Activated CD8-positive, alpha-beta memory T cell treated with anti-CD3 and anti-CD28 coated beads, Interleukin-2, amount 10 ng/mL, durations not matched to agents 7 days and 5 days (primary cell): ENCODE measurements around the gene TEN1. TPM values are rescaled to one million over a fixed set of nuclear protein-coding genes. Genes with fewer than 3 reads are reported as not detected.
"Not testable (repeated sequence)": the region's sequence is repeated elsewhere in the genome, so short reads cannot be mapped to it uniquely, and the experiment has no call there.

ENCODE experiments used
- ATAC-seq: fragments of 150-1000 bp; cut with Tn5 transposase; one replicate; pipeline ENCODE4 v1.10.0; 2021; ENCODE audit warnings: moderate library complexity
- CTCF ChIA-PET: fragments of 350-600 bp; sonication (Branson Sonifier 250); formaldehyde crosslinking; loops from one replicate; lab custom pipeline; 2021; ENCODE audit warnings: antibody characterized with exemption; lab: Charles Lee
- DNase-seq: peaks from one replicate; pipeline ENCODE4 v3.0.0-alpha.2; 2020
- H3K27ac Mint-ChIP-seq: one replicate; pipeline ENCODE4 v1.8.0; 2021; ENCODE audit warnings: mild to moderate bottlenecking, mixed read lengths
- H3K27me3 Mint-ChIP-seq: one replicate; pipeline ENCODE4 v1.8.0; 2021; ENCODE audit warnings: mixed read lengths
- H3K36me3 Mint-ChIP-seq: one replicate; pipeline ENCODE4 v1.8.0; 2021; ENCODE audit warnings: mild to moderate bottlenecking, mixed read lengths
- H3K4me1 Mint-ChIP-seq: one replicate; pipeline ENCODE4 v1.8.0; 2021; ENCODE audit warnings: mixed read lengths
- H3K4me3 Mint-ChIP-seq: one replicate; pipeline ENCODE4 v1.8.0; 2021; ENCODE audit warnings: mild to moderate bottlenecking, moderate library complexity, mixed read lengths
- H3K9me3 Mint-ChIP-seq: one replicate; pipeline ENCODE4 v1.8.0; 2022; ENCODE audit warnings: low read depth, mixed read lengths
- total RNA-seq, 2 experiments: library from RNA; stranded (reverse); gene quantifications; one replicate each; pipeline ENCODE4 v1.2.3, GENCODE V29; 2021

Gene TEN1
- total RNA-seq, 2 experiments from 2014 or later = 13.3 to 15.1 TPM

DNA sequence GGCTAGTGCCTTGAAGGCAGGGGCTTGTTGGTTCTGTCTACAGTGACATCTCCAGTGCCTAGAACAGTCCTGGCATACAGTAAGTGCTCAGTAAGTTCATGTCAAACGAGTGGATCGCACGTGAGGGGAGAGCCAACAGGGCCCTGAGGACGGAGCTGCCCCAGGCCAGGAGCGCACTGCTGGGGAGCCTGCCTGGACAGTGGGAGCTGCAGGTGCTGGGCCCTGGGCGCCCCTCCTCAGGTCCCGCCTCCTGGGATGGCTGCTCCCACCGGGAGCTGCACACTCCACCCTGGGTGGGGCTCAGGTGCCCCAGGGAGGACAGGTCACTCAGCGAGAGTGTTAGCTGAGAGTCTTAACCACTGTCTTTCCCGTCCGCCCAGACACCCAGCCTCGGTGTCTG, 46.3 kb downstream of the TEN1 start:
- DNase-seq (no peak), ATAC-seq (no peak)
- Mint-ChIP-seq H3K36me3 (no peaks in the 10 kb centered on the region), H3K4me1 (peaks cover 10% of the 10 kb centered on the region), H3K27ac (no peak overlapping the region), H3K9me3 (no peaks in the 10 kb centered on the region), H3K27me3 (no peaks in the 10 kb centered on the region), H3K4me3 (no peak overlapping the region)
- CTCF ChIA-PET = interaction anchor here (0.9 to 1.4 kb wide), 2 partner anchors 20 to 25 kb away, joined by 4 read pairs; partner anchors contain the start of gene CDK3

DNA sequence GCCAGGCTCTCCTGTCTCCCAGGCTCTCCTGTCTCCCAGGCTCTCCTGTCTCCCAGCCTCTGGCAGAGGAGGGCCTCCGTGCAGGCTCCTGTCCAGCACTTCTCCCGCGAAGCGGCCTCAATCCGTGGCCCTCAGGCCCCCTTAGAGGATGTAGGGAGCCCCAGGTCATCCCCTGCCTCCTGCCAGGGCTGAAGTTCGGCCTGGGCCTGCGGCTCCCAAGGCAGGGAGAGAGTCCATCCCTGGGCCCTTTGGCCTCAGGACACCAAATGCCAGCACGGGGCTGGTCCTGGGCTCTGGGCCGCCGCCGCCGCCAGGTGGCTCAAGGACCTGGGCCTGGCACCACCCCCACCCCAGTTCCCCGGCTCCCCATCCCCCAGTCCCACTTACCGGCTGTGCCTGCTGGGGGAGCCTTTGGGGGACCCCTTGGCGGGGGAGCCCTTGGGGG, 47.7 kb downstream of the TEN1 start:
- Mint-ChIP-seq H3K9me3 (no peaks in the 10 kb centered on the region), H3K27me3 (no peaks in the 10 kb centered on the region), H3K27ac (no peak overlapping the region), H3K36me3 (no peaks in the 10 kb centered on the region), H3K4me3 (no peak overlapping the region), H3K4me1 (peaks cover 12% of the 10 kb centered on the region)
- CTCF ChIA-PET = no interaction called here
- ATAC-seq = no peak
- no peak for DNase-seq

DNA sequence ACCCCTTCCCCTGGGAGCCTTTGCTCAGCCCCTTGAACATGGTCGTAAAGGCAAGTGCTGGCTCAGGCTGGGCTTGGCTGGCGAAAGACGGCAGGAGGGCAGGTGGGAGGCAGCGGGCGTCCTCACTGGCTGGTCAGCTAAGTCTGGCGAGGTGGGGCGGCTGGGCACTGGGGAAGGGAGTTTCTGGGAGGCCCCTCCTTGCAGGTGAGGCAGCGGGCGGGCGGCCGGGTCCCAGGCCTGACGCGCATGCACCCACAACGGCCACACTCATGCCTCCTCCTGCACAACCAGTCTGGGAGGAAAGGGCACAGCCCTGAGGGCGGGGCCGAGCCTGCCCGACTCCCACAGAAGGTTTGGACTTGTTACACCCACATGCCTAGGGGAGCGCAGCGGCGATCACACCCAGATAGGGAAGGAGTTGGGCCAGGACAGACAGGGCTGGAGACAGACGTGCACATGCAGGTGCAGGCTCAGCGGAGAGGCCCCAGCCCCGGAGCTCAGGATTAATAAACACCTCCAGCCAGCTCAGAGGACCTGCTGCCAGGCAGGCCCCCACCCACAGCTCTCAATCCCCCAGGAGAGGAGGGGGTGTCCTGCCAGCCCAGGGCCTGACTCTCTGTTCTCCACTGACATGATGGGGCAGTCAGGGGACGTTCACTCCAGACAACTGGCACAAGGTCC, 48.3 kb downstream of the TEN1 start, which contains the start of gene EVPL:
EVPL (minus strand) TSS at position 148 of the 681 bp plus-strand sequence; CDS start at position 40, 108 bp downstream.
- Mint-ChIP-seq H3K27me3 (no peaks in the 10 kb centered on the region), H3K9me3 (no peaks in the 10 kb centered on the region), H3K4me3 (no peak within 1 kb of the TSS), H3K36me3 (no peaks in the 10 kb centered on the region), H3K4me1 (peaks cover 12% of the 10 kb centered on the region), H3K27ac (no peak within 1 kb of the TSS)
- no peak for ATAC-seq
- CTCF ChIA-PET = no interaction called here
- DNase-seq = no peak

DNA sequence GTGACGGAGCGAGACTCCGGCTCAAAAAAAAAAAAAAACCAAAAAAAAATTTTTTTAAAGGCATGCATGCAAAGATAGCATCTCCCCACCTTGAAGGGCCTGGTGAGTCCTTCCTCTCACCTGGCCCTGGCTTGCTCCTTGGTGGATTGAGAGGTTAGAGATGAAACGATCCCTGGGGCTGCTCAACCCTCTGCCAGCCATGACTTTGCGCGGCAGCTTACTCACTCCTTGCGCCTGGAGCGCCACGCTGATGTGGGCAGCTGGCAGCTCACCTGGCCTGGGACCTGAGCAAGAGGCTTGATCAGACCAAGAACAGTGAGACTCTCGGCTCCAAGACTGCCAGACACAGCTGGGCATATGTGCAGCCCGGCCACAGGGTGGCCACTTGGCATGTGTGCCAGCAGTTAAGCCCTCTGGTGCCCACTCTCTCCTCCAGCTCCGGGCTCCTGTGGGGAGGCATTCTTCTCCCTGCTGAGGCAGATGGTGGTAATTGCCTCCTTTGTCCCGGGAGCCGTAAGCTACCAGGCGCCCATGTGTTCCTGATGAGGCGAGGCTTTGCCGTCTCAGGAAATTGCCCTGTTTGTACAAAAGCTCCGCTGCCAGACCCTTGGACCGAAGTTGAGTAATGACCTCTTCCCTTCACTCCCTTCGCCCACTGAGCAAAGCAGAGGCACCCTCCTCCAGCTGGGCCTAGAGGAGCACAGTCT, 53.2 kb downstream of the TEN1 start:
- ATAC-seq (no peak), DNase-seq (no peak)
- Mint-ChIP-seq H3K4me1 (peaks cover 17% of the 10 kb centered on the region), H3K27me3 (no peaks in the 10 kb centered on the region), H3K36me3 (no peaks in the 10 kb centered on the region), H3K4me3 (no peak overlapping the region), H3K9me3 (no peaks in the 10 kb centered on the region), H3K27ac (no peak overlapping the region)
- CTCF ChIA-PET = interaction anchor here (0.5 to 3.4 kb wide), 3 partner anchors 18 to 248 kb away, joined by 3 to 16 read pairs (median 3); no protein-coding TSS in a partner anchor

DNA sequence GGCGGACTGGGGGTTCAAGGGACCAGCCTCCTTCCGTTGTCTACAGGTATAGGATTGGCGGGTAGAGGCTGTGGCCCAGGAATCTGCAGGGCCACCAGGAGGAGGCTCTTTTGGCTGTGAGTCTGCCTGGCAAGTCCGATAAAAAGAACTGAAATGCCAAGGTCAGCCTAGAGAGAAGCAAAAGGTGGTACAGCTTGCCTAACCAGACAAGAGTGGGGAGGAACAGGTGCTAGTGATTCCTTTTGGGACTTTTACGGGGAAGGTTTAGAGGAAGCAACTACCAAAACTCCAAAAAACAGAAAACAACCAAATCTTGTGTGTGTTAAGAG, 53.7 kb downstream of the TEN1 start:
- Mint-ChIP-seq H3K27me3 (no peaks in the 10 kb centered on the region), H3K27ac (no peak overlapping the region), H3K4me1 (peaks cover 17% of the 10 kb centered on the region), H3K4me3 (no peak overlapping the region), H3K36me3 (no peaks in the 10 kb centered on the region), H3K9me3 (no peaks in the 10 kb centered on the region)
- ATAC-seq (no peak), DNase-seq (no peak)
- CTCF ChIA-PET = interaction anchor here (1.0 to 3.4 kb wide), 3 partner anchors 18 to 247 kb away, joined by 3 to 16 read pairs (median 3); no protein-coding TSS in a partner anchor

DNA sequence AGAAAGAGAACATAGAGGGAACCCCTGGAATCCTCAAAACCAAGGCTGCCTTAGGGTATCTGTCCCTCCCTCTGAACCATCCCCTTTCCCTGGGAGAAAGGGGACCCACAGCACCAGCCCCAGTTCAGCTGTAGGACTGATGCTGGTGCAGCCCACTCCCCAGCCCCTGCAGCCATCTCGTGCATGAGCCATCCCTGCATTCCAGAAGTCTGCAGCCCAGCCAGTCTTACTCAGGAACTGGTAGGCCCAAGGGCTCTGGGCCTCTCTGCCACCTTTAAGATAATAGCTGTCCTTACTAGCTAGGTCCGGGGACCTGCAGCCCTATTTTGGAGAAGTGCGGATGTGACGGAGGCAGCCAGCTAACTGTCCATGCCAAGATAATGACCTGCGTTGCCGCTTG, 54.1 kb downstream of the TEN1 start:
- DNase-seq = no peak
- Mint-ChIP-seq H3K4me3 (no peak overlapping the region), H3K9me3 (no peaks in the 10 kb centered on the region), H3K36me3 (peaks cover under 1% of the 10 kb centered on the region), H3K4me1 (peaks cover 17% of the 10 kb centered on the region), H3K27me3 (no peaks in the 10 kb centered on the region), H3K27ac (no peak overlapping the region)
- ATAC-seq = no peak
- CTCF ChIA-PET = interaction anchor here (1.0 to 3.4 kb wide), 3 partner anchors 19 to 247 kb away, joined by 3 to 16 read pairs (median 3); no protein-coding TSS in a partner anchor

DNA sequence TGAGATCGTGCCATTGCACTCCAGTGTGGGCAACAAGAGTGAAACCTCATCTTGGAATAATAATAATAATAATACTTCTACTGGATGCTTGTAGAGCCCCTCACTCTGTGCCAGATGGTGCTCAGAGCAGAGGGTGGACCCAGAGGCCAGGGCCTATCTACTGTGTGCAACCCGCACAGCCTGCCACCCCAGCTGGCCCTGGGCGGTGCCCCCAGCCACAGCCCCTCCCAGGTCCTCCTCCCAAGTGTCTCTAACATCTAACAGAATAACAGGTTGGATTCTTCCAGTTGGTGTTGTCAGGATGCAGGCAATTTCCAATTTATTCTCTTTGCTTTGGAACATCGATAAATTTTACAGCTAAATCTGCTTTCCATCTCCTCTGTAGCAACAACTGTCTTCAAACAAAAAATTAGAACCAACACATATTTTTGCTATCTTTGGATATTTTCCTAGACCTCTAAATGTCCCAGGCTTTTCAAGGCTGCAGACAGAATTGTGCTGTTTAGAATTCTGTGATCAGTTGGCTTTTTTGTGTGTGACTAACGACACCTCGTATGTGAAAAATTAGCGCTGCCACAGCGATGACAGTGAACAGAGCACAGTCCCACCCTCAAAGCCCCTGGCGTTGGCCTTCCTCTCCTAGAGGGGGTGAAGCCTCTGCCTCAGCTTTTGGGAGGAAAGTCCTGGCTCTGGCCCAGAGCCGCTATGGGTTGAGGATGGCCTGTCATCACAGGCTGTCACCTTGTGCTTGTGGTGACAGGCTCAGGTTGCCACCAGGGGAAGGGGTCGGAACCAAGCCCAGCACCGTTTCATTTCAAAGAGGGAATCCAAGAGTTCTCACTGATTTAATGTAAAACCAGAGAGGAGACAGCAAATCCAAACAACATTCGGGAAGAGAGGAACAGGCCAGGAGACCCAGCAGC, 55.6 kb downstream of the TEN1 start:
- Mint-ChIP-seq H3K27me3 (no peaks in the 10 kb centered on the region), H3K4me3 (no peak overlapping the region), H3K4me1 (peaks cover 11% of the 10 kb centered on the region), H3K27ac (no peak overlapping the region), H3K9me3 (no peaks in the 10 kb centered on the region), H3K36me3 (peaks cover 12% of the 10 kb centered on the region)
- DNase-seq = no peak
- ATAC-seq = no peak
- CTCF ChIA-PET = interaction anchor here (3.4 kb wide), 1 partner anchor 20 kb away, joined by 16 read pairs; no protein-coding TSS in a partner anchor

DNA sequence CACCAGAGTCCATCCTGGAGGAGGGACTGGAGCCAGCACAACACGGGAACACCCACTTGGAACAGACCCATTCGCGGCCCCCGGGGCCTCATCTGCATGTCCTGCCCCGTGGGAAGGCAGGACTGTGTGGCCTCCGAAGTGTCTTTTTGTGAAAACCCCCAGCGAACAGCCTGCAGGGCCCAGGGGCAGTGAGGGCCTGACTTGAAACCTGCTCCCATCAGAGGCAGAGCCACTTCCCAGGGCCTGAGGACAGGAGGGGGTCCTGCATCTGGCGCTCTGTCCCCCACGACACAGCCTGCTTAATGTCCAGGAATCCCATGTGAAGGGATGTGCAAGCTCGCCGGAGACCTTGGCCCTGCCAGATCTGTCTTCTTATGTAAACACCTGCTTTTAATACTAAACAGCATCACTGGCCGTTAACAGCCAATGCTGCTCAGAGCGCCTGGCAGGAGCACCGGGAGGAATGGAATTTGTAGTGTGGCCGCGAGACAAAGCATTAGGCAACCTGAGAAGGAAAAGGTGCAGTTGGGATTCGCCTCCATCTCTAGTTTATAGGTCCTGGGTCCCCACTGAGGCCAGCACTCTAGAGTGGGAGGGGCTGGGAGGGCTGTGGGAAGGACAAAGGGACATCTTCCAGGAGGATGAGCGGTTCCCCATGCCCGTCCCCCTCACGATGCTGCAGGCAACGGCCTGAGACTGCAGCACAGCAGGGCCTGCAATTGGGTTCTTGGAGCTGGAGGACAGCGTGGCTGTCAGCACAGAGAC, 57.6 kb downstream of the TEN1 start:
- no peaks in the 10 kb centered on the region for H3K9me3 Mint-ChIP-seq
- DNase-seq = no peak
- H3K36me3 Mint-ChIP-seq = peaks cover 23% of the 10 kb centered on the region
- ATAC-seq = no peak
- H3K4me1 Mint-ChIP-seq = peaks cover 5% of the 10 kb centered on the region
- CTCF ChIA-PET = interaction anchor here (1.2 to 1.9 kb wide), 2 partner anchors 19 to 23 kb away, joined by 4 to 6 read pairs; no protein-coding TSS in a partner anchor
- H3K4me3 Mint-ChIP-seq = no peak overlapping the region
- H3K27ac Mint-ChIP-seq = no peak overlapping the region
- no peaks in the 10 kb centered on the region for H3K27me3 Mint-ChIP-seq

DNA sequence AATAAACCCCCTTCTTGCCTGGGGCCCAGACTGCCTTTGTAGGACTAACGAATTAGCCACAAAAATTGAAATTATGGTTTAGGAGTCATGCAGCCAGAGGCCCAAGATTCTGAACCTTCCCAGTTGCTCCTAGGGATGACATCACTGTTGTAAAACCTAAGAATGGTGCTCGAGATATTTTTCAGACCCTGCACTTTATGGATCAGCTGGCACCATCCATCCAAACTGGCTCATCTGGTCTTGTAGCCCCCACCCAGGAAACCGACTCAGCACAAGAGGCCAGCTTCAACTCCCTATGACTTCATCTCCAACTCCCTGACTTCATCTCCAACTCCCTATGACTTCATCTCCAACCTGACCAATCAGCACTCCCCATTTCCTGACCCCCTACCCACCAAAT, 59.0 kb downstream of the TEN1 start:
- H3K4me1 Mint-ChIP-seq = peaks cover 5% of the 10 kb centered on the region
- peaks cover 26% of the 10 kb centered on the region for H3K36me3 Mint-ChIP-seq
- no peak for ATAC-seq
- no peaks in the 10 kb centered on the region for H3K27me3 Mint-ChIP-seq
- H3K9me3 Mint-ChIP-seq = no peaks in the 10 kb centered on the region
- CTCF ChIA-PET = no interaction called here
- H3K27ac Mint-ChIP-seq = no peak overlapping the region
- H3K4me3 Mint-ChIP-seq = no peak overlapping the region
- DNase-seq = no peak

DNA sequence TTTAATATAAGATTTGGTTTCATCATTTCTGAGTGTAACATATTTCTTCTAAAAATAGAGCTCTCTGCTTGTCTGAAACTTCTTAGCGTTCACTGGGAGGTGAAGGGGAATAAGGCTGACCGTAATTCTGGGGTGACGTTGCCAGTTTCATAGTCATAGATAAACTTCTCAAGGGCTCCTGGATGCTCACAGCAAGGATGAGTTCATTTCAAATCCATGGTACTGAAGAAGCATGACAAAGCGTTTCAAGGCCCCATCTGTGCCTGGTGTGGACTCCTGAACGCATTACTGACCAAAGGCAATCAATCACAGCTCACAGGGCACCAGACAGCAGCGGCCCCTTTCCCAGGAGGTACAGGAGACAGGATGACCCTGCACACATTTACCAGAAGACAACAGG, 60.1 kb downstream of the TEN1 start:
- DNase-seq (no peak), ATAC-seq (no peak)
- CTCF ChIA-PET = no interaction called here
- H3K36me3 Mint-ChIP-seq = peaks cover 36% of the 10 kb centered on the region
- H3K27ac Mint-ChIP-seq = no peak overlapping the region
- H3K9me3 Mint-ChIP-seq = no peaks in the 10 kb centered on the region
- H3K4me3 Mint-ChIP-seq = no peak overlapping the region
- H3K27me3 Mint-ChIP-seq = no peaks in the 10 kb centered on the region
- H3K4me1 Mint-ChIP-seq = peaks cover 5% of the 10 kb centered on the region

DNA sequence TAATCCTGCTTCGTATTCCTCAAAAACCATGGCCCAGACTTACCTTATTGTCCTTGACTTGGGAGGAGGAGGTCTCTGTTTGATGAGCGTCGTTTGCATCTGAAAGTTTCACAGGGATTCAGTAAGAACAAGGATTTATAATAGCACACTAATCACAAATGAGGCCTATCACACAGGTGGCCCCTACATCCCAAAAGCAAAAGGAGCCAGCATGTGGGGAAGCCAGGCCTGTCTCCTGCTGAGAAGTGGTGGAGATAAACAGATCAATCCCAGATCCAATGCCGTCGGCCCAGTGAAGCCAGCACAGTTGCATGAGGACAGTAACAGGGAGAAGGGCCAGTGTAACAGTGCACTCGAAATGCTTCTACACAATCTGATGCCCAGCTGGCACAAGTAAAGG, 61.3 kb downstream of the TEN1 start:
- H3K4me3 Mint-ChIP-seq = no peak overlapping the region
- H3K27ac Mint-ChIP-seq = no peak overlapping the region
- ATAC-seq (no peak), DNase-seq (no peak)
- H3K27me3 Mint-ChIP-seq = no peaks in the 10 kb centered on the region
- CTCF ChIA-PET = no interaction called here
- H3K9me3 Mint-ChIP-seq = no peaks in the 10 kb centered on the region
- peaks cover 5% of the 10 kb centered on the region for H3K4me1 Mint-ChIP-seq
- H3K36me3 Mint-ChIP-seq = peaks cover 46% of the 10 kb centered on the region

DNA sequence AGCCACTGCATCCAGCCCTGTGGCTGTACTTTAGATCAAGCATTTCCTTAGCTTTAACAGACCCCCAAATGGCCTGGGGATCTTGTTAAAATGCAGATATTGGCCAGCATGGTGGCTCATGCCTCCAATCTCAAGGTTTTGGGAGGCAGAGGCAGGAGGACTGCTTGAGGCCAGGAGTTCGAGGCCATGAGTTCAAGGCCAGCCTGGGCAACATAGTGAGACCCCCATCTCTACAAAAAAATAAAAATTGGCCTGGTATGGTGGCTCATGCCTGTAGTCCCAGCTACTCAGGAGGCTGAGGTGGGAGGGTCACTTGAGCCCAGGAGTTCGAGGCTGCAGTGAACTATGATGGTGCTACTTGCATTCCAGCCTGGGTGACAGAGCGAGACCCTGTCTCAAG, 63.8 kb downstream of the TEN1 start:
- ATAC-seq, H3K27ac Mint-ChIP-seq, H3K4me3 Mint-ChIP-seq, H3K9me3 Mint-ChIP-seq, DNase-seq, H3K27me3 Mint-ChIP-seq, H3K4me1 Mint-ChIP-seq: not testable (repeated sequence)
- CTCF ChIA-PET = interaction anchor here (0.7 to 1.4 kb wide), 3 partner anchors 19 to 237 kb away, joined by 3 to 4 read pairs (median 4); no protein-coding TSS in a partner anchor
- H3K36me3 Mint-ChIP-seq = peaks cover 54% of the 10 kb centered on the region
